GM12864 (cell line): ENCODE data around the gene PPM1D.

ENCODE experiments used
- DNase-seq: peaks from one replicate; pipeline ENCODE4 v3.0.0-alpha.2; 2011; ENCODE audit warnings: low read depth
- H3K4me3 ChIP-seq: 2 replicates; pipeline ENCODE4 v1.5.1; 2011; ENCODE audit warnings: mild to moderate bottlenecking, low read depth, low read length, control low read depth
- TF ChIP-seq, protein P1 (sequence below): IDR thresholded peaks from 2 replicates; pipeline ENCODE4 v1.5.1; 2011; ENCODE audit warnings: low read depth, mild to moderate bottlenecking, moderate library complexity, low read length, control low read depth, inconsistent platforms; ENCODE audit errors: missing control alignments

Gene PPM1D

DNA sequence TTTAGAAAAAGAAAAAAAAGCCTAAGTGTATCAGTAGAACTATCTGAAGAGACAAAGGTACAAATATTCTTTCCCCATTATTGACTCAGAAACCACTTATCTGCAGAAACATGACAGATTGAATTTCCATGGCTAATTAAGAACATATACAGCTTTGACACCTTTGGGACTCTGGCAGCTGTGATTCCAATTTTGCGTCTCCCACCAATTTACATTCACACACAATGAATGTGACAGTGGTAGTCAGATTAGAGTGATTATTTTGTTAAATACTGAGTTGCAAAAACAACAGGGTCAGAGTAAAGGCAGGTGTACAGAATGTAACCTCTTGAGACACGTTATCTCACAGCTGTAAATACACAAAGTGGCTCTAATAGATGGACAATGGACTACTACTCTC lies 5.3 kb upstream of the PPM1D start:
- no peak for DNase-seq
- H3K4me3 ChIP-seq, result no peak overlapping the region
- TF ChIP-seq, protein P1, sequence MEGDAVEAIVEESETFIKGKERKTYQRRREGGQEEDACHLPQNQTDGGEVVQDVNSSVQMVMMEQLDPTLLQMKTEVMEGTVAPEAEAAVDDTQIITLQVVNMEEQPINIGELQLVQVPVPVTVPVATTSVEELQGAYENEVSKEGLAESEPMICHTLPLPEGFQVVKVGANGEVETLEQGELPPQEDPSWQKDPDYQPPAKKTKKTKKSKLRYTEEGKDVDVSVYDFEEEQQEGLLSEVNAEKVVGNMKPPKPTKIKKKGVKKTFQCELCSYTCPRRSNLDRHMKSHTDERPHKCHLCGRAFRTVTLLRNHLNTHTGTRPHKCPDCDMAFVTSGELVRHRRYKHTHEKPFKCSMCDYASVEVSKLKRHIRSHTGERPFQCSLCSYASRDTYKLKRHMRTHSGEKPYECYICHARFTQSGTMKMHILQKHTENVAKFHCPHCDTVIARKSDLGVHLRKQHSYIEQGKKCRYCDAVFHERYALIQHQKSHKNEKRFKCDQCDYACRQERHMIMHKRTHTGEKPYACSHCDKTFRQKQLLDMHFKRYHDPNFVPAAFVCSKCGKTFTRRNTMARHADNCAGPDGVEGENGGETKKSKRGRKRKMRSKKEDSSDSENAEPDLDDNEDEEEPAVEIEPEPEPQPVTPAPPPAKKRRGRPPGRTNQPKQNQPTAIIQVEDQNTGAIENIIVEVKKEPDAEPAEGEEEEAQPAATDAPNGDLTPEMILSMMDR, result no peak

DNA sequence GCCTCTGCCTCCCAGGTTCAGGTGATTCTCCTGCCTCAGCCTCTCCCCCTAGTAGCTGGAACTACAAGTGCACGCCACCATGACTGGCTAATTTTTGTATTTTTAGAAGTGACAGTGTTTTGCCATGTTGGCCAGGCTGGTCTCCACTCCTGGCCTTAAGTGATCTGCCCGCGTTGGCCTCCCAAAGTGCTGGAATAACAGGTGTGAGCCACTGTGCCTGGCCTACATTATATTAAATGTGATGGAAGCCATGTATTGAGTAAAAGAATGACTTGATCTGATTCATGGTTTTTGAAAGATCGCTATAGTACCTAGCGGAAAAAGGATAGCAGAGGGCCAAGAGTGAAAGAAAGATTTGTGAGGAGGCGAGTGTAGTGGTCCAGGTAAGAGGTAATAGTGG lies 2.7 kb upstream of the PPM1D start:
- TF ChIP-seq, protein P1, result no peak
- H3K4me3 ChIP-seq, result no peak overlapping the region
- DNase-seq, result no peak

DNA sequence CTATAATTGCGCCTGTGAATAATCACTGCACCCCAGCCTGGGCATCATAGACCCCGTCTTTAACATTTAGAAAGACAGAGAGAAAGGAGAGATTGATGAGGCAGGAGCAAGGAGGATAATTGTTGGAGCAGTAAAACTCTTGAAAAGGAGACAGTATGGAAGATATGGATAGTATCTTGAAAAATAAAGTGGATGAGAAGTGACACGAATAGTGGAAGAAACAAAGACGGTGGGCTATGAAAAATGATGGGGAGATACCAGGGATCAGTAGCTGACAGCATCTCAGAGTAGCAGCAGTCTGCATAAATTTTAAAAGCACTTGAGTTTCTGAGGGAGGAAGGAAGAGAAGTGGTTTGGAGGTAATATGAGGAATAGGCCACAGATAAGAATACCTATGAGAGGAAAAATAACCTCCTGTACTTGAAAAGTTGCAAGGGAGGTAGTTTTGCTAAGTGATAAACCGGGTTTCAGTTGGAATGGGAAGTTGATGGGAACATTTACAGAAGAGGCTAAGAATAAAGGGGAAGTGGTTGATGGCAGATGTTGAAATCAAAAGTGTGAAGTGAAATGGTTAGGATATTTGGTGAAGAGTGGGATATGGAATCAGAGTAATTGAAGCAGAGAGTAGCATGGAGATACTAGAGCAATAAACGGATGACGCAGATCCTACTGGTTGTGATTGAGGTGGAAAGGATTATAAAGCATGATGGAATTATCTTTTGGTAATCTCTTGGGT lies 1.8 kb upstream of the PPM1D start:
- DNase-seq, result no peak
- TF ChIP-seq, protein P1, result no peak
- no peak overlapping the region for H3K4me3 ChIP-seq

DNA sequence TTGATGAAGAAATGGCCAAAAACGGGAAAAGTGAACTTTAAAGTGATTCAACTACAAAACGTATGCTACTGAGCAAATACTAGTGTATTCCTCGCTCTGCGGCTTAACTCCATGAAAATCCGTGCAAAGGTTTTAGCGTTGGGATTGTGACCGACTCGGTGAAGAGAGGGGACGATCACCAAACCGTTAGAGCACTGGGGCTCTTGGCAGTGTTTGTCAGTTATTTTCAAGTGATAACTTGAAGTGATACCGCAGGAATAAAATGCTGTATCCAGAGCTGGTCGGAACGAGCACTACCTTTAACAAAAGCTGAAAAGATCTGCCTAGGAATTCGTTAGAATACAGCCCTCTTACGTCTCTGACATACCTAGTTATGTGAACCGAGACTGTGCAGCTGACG lies 773 bp upstream of the PPM1D start:
- TF ChIP-seq, protein P1, result no peak
- H3K4me3 ChIP-seq, result peak overlapping the region; percentile 62
- no peak for DNase-seq

DNA sequence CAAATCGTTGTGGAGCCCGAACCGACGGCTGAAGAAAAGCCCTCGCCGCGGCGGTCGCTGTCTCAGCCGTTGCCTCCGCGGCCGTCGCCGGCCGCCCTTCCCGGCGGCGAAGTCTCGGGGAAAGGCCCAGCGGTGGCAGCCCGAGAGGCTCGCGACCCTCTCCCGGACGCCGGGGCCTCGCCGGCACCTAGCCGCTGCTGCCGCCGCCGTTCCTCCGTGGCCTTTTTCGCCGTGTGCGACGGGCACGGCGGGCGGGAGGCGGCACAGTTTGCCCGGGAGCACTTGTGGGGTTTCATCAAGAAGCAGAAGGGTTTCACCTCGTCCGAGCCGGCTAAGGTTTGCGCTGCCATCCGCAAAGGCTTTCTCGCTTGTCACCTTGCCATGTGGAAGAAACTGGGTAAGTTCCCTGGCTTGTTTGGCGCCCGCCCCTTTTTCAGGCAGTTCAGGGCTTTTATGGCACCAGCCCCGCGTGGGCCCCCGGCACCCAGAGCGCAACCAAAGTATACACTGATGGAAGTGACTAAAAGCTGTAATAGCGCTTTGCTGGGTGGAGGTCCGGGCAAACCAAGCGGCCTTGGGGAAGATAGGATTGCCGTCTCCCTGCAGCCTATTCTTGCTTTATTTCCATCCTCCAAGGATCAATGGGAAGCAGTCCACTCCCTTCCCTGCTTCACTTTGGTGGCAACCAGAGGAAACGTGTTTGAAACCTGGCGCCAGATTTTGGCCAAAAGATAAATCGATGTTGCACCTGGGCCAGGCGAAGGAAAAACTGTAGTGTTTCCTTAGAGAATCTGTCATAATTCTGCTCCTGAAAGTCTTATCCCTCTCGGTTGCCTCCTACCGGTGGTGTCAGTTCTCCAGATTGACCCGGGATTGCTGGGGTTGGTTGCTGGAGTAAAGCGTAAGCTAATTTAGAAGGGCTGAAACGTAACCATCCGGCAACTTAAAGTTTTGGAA lies 775 bp downstream of the PPM1D start:
- peak overlapping the region; percentile 62 for H3K4me3 ChIP-seq
- TF ChIP-seq, protein P1, result peak; percentile 69
- no peak for DNase-seq

DNA sequence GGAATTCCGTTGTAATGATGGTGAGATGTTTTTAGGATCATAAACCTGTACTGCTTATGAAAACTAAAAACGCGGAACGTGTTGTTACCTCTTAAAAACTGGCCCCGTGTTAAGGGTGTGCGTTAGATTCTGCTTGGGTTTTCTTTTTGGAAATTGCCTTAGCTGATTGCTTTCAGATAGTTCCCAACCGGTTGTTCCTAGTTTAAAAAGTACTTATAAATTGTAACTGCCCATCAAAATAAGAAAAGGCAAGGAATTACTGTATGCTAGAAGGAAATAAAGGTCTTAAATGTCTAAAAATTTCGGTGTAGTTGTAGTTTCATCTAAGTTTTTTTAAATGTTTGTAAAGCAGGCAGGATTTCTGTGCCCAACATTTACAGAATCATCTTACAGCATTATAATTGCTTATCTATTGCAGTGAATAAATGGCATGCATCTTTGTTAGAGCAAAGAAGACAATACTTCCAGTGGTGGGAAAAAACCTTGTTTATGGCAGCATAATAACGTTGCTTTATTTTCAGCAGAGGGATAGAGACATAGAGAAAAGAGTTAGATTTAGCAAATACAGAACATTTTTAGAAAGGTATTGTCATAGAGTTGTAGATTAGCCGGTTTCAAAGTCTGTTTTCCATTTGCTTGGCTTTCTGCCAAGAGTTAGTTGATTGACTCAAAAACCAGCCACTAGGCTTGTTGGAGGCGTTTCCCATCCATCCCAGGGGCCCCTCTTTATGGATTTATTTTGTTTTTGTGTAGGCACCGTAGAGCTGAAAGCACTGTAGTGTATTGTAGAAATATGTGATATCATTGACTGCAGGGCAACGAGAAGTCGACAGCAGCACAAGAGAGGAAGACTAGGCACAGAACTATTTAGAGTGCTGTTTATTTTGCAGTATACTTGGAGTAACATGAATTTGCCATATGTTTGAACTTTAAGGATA lies 1.7 kb downstream of the PPM1D start:
- TF ChIP-seq, protein P1, result no peak
- H3K4me3 ChIP-seq, result peak overlapping the region; percentile 62
- DNase-seq, result no peak
